SK-N-SH treated with all-trans-retinoic acid at 6 μM for 48 hours (cell line): Measurements from ENCODE around the gene SLC44A5.

Experiments
- ATAC-seq: fragments of 200-7000 bp; cut with Tn5 transposase; 3 replicates; pipeline ENCODE4 v1.9.1; 2020; ENCODE audit warnings: mild to moderate bottlenecking, moderate library complexity
- BACH2 ChIP-seq: fragments of 250-450 bp; sonication (Bioruptor Pico); IDR thresholded peaks from 2 replicates; pipeline ENCODE4 v1.9.0; 2021; ENCODE audit warnings: mild to moderate bottlenecking, borderline replicate concordance
- CREB5 ChIP-seq: fragments of 250-450 bp; sonication (Bioruptor Pico); IDR thresholded peaks from 2 replicates; pipeline ENCODE4 v1.5.1; 2020; ENCODE audit warnings: low read depth, mild to moderate bottlenecking, moderate library complexity
- CSDC2 ChIP-seq: fragments of 250-450 bp; sonication (Bioruptor Pico); IDR thresholded peaks from 2 replicates; pipeline ENCODE4 v1.5.0; 2020; ENCODE audit warnings: mild to moderate bottlenecking, moderate library complexity
- ESRRG ChIP-seq: fragments of 250-450 bp; sonication (Bioruptor Pico); IDR thresholded peaks from 2 replicates; pipeline ENCODE4 v1.6.1; 2021; ENCODE audit warnings: mild to moderate bottlenecking
- ISL1 ChIP-seq: fragments of 250-450 bp; sonication (Bioruptor Pico); IDR thresholded peaks from 2 replicates; pipeline ENCODE4 v2.1.2; 2022; ENCODE audit warnings: mild to moderate bottlenecking, moderate library complexity
- OSR1 ChIP-seq: fragments of 250-450 bp; sonication (Bioruptor Pico); IDR thresholded peaks from 2 replicates; pipeline ENCODE4 v1.8.0; 2022; ENCODE audit warnings: moderate library complexity, mild to moderate bottlenecking, inconsistent platforms
- PATZ1 ChIP-seq: fragments of 250-450 bp; sonication (Bioruptor Pico); IDR thresholded peaks from 2 replicates; pipeline ENCODE4 v1.8.0; 2020; ENCODE audit warnings: mild to moderate bottlenecking, moderate library complexity, borderline replicate concordance
- POU6F1 ChIP-seq: fragments of 250-450 bp; sonication (Bioruptor Pico); IDR thresholded peaks from 2 replicates; pipeline ENCODE4 v1.8.0; 2021; ENCODE audit warnings: low read depth, mild to moderate bottlenecking, moderate library complexity, borderline replicate concordance
- PPARA ChIP-seq: fragments of 250-450 bp; sonication (Bioruptor Pico); IDR thresholded peaks from 2 replicates; pipeline ENCODE4 v1.5.0; 2020; ENCODE audit warnings: mild to moderate bottlenecking, borderline replicate concordance
- RARB ChIP-seq: fragments of 250-450 bp; sonication (Bioruptor Pico); IDR thresholded peaks from 2 replicates; pipeline ENCODE4 v1.8.0; 2021; ENCODE audit warnings: mild to moderate bottlenecking, moderate library complexity
- SNAI2 ChIP-seq: fragments of 250-450 bp; sonication (Bioruptor Pico); IDR thresholded peaks from 2 replicates; pipeline ENCODE4 v1.5.0; 2020; ENCODE audit warnings: mild to moderate bottlenecking, moderate library complexity
- TCF4 ChIP-seq: fragments of 250-450 bp; sonication (Bioruptor Pico); IDR thresholded peaks from 2 replicates; pipeline ENCODE4 v1.8.0; 2021; ENCODE audit warnings: mild to moderate bottlenecking, moderate library complexity, borderline replicate concordance
- TOX ChIP-seq: fragments of 250-450 bp; sonication (Bioruptor Pico); IDR thresholded peaks from 2 replicates; pipeline ENCODE4 v1.8.0; 2021; ENCODE audit warnings: mild to moderate bottlenecking, moderate library complexity, borderline replicate concordance
- ZC3H10 ChIP-seq: fragments of 250-450 bp; sonication (Bioruptor Pico); IDR thresholded peaks from 2 replicates; pipeline ENCODE4 v1.5.1; 2021; ENCODE audit warnings: mild to moderate bottlenecking, moderate library complexity
- ZFP30 ChIP-seq: fragments of 450-650 bp; formaldehyde crosslinking; IDR thresholded peaks from 2 replicates; pipeline ENCODE4 v1.5.0; 2022; ENCODE audit warnings: mild to moderate bottlenecking, moderate library complexity
- ZNF565 ChIP-seq: fragments of 450-650 bp; formaldehyde crosslinking; conservative IDR thresholded peaks from 2 replicates; pipeline ENCODE4 v1.5.0; 2020; ENCODE audit warnings: low read depth, mild to moderate bottlenecking, moderate library complexity
- ZNF70 ChIP-seq: fragments of 450-650 bp; formaldehyde crosslinking; IDR thresholded peaks from 2 replicates; pipeline ENCODE4 v1.5.0; 2020; ENCODE audit warnings: mild to moderate bottlenecking, moderate library complexity
- ZNF8 ChIP-seq: fragments of 450-650 bp; formaldehyde crosslinking; IDR thresholded peaks from 2 replicates; pipeline ENCODE4 v1.5.0; 2020; ENCODE audit warnings: mild to moderate bottlenecking, moderate library complexity
- TF ChIP-seq, protein P1 (sequence below): fragments of 250-450 bp; sonication (Bioruptor Pico); IDR thresholded peaks from 2 replicates; pipeline ENCODE4 v1.5.1; 2021; ENCODE audit warnings: mild to moderate bottlenecking, moderate library complexity
- TF ChIP-seq, protein P2 (sequence below): fragments of 250-450 bp; sonication (Bioruptor Pico); IDR thresholded peaks from 2 replicates; pipeline ENCODE4 v1.5.0; 2020; ENCODE audit warnings: mild to moderate bottlenecking, moderate library complexity

The SLC44A5 gene

DNA sequence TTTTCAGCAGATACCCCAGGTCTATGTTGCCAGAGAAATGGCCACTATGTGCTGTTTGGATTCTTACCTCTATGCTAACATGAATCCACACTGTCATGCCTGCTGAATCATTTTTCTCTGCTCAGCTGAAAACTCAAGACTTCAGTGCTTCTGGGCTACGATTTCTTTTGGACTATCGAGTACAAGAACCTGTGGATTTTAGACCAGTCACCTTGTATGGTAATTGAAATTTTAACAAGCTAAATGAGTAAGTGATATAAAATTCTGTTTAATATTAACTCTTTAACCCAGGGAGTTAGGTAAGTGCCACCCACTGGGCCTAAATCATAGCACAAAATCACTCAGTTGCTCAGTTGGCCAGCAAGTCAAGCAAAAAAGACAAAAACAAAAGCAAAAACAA, 440.9 kb downstream of the SLC44A5 start:
- TF ChIP-seq CREB5, result no peak
- no peak for TF ChIP-seq PATZ1 (CRISPR knock-in tag)
- TF ChIP-seq ZNF8 (CRISPR knock-in tag), result no peak
- TF ChIP-seq CSDC2 (CRISPR knock-in tag), result no peak
- no peak for TF ChIP-seq ZC3H10 (CRISPR knock-in tag)
- TF ChIP-seq ISL1, result no peak
- TF ChIP-seq ZNF565 (CRISPR knock-in tag), result no peak
- no peak for TF ChIP-seq TCF4 (CRISPR knock-in tag)
- TF ChIP-seq TOX (CRISPR knock-in tag), result no peak
- no peak for TF ChIP-seq ESRRG (CRISPR knock-in tag)
- no peak for TF ChIP-seq SNAI2 (CRISPR knock-in tag)
- no peak for TF ChIP-seq ZFP30
- TF ChIP-seq, protein P1, sequence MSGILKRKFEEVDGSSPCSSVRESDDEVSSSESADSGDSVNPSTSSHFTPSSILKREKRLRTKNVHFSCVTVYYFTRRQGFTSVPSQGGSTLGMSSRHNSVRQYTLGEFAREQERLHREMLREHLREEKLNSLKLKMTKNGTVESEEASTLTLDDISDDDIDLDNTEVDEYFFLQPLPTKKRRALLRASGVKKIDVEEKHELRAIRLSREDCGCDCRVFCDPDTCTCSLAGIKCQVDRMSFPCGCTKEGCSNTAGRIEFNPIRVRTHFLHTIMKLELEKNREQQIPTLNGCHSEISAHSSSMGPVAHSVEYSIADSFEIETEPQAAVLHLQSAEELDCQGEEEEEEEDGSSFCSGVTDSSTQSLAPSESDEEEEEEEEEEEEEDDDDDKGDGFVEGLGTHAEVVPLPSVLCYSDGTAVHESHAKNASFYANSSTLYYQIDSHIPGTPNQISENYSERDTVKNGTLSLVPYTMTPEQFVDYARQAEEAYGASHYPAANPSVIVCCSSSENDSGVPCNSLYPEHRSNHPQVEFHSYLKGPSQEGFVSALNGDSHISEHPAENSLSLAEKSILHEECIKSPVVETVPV, result no peak
- TF ChIP-seq POU6F1 (CRISPR knock-in tag), result no peak
- no peak for TF ChIP-seq ZNF70 (CRISPR knock-in tag)
- no peak for TF ChIP-seq BACH2
- TF ChIP-seq, protein P2, sequence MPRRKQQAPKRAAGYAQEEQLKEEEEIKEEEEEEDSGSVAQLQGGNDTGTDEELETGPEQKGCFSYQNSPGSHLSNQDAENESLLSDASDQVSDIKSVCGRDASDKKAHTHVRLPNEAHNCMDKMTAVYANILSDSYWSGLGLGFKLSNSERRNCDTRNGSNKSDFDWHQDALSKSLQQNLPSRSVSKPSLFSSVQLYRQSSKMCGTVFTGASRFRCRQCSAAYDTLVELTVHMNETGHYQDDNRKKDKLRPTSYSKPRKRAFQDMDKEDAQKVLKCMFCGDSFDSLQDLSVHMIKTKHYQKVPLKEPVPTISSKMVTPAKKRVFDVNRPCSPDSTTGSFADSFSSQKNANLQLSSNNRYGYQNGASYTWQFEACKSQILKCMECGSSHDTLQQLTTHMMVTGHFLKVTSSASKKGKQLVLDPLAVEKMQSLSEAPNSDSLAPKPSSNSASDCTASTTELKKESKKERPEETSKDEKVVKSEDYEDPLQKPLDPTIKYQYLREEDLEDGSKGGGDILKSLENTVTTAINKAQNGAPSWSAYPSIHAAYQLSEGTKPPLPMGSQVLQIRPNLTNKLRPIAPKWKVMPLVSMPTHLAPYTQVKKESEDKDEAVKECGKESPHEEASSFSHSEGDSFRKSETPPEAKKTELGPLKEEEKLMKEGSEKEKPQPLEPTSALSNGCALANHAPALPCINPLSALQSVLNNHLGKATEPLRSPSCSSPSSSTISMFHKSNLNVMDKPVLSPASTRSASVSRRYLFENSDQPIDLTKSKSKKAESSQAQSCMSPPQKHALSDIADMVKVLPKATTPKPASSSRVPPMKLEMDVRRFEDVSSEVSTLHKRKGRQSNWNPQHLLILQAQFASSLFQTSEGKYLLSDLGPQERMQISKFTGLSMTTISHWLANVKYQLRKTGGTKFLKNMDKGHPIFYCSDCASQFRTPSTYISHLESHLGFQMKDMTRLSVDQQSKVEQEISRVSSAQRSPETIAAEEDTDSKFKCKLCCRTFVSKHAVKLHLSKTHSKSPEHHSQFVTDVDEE (CRISPR knock-in tag), result no peak
- TF ChIP-seq OSR1, result no peak
- ATAC-seq, result no peak

- no peak for TF ChIP-seq CSDC2 (CRISPR knock-in tag)
- no peak for TF ChIP-seq SNAI2 (CRISPR knock-in tag)
- TF ChIP-seq, all 23 proteins: peak for 0
- no peak for ATAC-seq
Observed at GRCh38 chr1:75166821-75167220, 444.1 kb downstream of the SLC44A5 start.

GRCh38 chr1:75165264-75165663, 445.6 kb downstream of the SLC44A5 start:
- TF ChIP-seq ZNF565 (CRISPR knock-in tag) (no peak), ZNF70 (CRISPR knock-in tag) (no peak), BACH2 (no peak), PPARA (CRISPR knock-in tag) (no peak), POU6F1 (CRISPR knock-in tag) (no peak), TOX (CRISPR knock-in tag) (no peak), ZFP30 (no peak), ISL1 (no peak), ZNF8 (CRISPR knock-in tag) (no peak), PATZ1 (CRISPR knock-in tag) (no peak), RARB (CRISPR knock-in tag) (no peak), TCF4 (CRISPR knock-in tag) (no peak), CSDC2 (CRISPR knock-in tag) (no peak), ESRRG (CRISPR knock-in tag) (no peak), OSR1 (no peak)
- TF ChIP-seq, protein P2 (CRISPR knock-in tag), result no peak
- no peak for ATAC-seq
